HG03571 (cell line): ENCODE results near the gene CA12.

Experiments
- ATAC-seq: cut with Tn5 transposase; IDR thresholded peaks from one replicate; pipeline ENCODE4 v1.9.1; 2021; ENCODE audit not compliant: unreplicated experiment

Gene CA12

GRCh38 chr15:63276342-63277037, 105.2 kb downstream of the CA12 start:
- ATAC-seq = no peak

GRCh38 chr15:63274427-63274826, 107.2 kb downstream of the CA12 start:
- no peak for ATAC-seq
